Stimulated activated CD4-positive, alpha-beta T cell treated with anti-CD3 and anti-CD28 coated beads, Interleukin-4, amount 100 ng/mL, for 4 hours (primary cell): Measurements from ENCODE around the gene KMT2C.
"Not testable (repeated sequence)": the region's sequence is repeated elsewhere in the genome, so short reads cannot be mapped to it uniquely, and the experiment has no call there.

Source experiments
- DNase-seq, 2 experiments: peaks; one replicate each; pipeline ENCODE4 v3.0.0-alpha.2; 2020

KMT2C gene

DNA sequence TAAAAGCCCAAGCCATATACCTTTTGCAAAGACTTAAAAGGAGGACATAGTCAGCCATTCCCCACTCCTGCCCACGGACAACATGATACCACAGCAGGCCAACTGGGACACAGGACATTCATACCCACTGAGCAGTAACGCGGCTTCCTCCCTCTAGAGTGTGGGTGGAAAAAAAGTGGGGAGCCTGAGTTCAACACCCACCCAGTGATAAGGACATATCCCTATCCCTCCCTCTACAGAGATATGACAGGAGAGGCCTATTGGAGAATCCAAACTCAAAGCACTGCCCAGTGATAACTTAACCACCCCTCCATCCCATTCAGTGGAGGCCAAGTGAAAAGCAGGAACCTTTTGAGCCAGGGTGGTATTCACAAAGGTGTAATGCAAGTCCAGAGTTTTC, 148.8 kb downstream of the KMT2C start:
- DNase-seq: not testable (repeated sequence)

DNA sequence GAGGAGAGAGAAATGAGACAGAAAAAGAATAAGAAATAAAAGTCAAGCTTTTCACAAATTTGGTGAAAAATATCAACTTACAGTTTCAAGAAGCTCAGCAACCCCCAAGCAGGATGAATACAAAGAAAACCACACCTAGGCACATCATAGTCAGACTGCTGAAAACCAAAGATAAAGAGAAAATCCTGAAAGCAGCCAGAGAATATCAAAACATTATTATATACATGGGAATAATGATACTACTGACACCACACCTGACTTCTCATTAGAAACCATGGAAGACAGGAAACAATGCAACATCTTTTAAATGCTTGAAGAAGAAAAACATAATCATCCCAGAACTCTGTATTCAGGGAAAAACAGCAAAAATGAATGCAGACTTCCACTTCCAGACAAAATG, 149.6 kb downstream of the KMT2C start:
- DNase-seq: not testable (repeated sequence)

DNA sequence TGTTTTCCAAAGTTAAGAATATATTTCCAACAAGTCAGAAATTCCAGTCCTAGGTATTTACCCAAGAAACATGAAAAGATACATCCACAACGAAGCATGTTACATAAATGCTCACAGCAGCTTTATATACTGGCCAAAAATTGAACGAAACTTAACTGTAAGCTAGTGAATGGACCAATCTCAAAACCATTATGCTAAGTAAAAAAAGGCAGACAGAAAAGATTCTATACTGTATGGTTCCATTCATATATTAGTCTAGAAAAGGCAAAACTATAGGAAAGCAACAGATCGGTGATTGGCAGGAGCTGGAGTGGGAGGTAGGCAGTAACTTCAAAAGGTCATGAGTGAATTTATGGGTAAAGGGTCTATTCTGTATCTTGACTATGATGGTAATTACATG, 150.8 kb downstream of the KMT2C start:
- not testable (repeated sequence) for DNase-seq

DNA sequence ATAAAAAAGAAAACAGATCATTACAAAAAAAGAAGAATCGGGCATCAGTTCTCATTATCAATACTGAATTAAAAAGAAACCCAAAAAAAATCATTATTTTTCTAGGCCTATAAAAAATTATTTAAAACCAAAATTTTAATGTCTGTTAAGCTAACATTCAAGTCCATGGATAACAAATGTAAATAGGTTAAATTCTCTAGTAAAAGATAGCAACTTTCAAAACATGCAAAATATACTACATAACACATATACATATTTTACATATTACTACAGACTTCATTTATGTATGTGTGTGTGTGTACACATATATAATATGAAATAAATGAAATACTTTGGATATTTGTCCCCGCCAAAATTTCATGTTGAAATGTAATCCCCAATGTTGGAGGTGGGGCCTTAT, 158.1 kb downstream of the KMT2C start:
- not testable (repeated sequence) for DNase-seq

DNA sequence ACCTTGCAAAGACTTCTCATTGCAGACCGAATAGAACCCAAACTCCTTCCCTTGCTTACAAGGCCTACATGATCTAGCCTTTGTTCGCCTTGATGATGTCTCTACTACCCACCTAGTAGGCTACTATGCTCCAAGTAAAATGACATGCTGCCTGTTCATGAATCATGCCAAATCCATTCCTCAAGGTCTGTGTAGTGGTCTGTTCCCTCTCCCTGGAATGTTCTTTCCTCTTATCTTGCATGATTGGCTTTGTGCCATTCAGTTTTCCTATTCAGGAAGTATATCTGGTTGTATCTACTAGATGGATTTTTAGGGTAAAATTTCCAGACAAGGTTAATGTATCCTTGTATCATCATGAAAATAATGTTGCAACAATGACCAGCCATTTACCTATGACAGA, 165.4 kb downstream of the KMT2C start:
- not testable (repeated sequence) for DNase-seq

DNA sequence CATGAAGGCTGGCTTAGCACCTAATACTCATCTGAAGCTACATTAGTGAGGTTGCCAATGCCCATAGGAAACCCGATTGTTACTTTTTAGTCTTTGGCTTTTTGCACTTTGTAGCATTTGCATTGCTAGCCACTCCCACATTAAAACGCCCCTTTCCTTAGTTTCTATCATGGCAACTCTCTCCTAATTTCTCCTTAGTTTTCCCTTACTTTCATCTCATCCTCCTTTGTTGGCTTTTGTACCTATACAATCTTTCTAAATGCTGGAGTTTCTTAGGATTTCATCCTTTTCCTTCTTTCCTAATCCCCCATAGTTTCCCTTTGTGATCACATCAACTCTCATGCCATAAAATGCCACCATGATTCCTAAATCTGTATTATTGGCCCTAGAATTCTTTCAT, 168.9 kb downstream of the KMT2C start:
- DNase-seq: not testable (repeated sequence)

DNA sequence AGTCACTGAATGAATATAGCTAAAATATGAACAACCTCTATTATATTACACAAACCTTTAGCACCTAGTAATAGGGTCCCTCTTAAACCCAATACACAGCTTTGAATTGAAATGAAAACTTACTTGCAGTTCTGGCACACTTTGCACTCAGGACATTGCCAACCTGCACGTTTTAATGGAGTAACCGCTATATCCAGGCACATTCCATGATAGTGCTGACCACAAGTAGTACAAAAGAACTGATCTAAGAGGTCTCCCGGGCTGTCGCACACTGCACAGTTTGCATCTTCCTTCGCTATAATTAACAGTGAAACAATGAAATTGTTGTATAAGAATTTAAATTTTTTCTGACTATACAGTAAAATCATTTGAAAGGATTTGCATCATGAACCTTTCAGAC, 170.9 kb downstream of the KMT2C start:
- not testable (repeated sequence) for DNase-seq

DNA sequence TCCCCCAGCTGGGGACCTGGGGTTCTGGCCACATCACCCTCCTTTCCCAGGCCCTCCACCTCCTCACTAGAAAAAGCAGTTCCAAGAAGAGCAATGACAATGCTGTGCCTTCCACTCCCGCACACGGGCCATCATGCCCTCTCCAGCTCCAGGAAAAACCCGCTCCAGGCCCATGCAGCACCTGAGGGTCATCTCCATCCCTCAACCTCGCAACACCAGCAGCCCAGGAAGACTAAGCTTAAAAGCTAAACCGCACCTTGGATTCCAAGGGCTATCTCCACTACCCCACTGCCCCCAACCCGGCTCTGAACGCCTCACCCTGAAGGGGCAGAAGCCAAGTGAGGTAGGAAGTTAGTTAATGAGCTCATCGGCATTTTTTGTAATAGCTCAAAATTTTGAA, 173.7 kb downstream of the KMT2C start:
- DNase-seq: not testable (repeated sequence)

DNA sequence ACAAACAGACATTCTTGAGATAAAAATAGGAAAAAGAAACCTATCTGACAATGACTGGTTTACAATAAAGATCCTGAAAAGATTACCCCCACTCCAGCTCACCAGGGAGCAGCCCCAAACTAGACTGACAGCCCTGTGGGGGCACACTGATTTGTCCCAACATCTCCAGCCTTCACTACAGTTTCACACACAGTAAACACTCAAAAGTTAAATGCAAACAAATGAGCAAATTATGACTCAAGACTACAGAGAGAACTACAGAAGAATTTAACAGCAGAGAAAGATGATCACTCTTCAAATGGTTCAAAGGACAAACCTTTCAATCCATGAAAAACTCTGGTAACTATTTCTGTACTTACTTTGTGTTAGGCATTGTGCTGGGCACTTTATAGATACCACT, 176.2 kb downstream of the KMT2C start:
- not testable (repeated sequence) for DNase-seq

DNA sequence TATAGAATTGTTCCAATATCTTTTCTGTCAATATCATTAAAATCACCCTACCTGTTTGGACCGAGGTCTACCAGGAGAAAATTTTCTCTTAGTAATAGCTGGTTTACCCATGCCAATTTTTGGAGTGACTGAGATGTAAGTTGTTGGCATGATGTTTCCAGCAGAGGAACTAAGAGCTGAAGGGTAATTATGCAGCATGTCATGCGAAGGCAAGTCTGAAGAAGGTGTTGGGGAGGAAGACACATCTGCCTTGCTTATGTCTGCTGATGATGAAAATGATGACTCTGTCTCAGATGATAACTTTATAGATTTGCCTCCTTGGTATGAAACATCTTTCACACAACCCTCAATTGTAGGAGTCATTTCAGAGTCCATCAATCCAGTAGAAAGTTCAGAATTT, 188.0 kb downstream of the KMT2C start:
- DNase-seq: not testable (repeated sequence)

DNA sequence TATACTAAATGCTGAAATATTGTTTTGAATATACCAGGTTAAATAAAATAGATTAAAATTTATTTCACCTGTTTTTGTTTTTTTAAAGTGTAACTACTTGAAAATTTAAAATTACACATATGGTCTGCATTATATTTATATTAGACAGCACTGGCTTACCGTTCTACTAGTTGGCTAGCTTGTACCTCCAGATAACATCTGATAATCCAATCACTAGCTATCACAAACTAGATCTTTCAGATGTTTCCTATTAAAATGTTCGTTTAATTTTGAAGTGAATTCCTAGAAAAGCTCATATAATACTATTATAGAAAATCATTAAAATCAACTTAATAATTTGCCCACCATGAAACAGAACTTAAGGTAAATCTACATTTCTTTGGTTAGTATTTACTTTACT, 190.4 kb downstream of the KMT2C start:
- DNase-seq: not testable (repeated sequence)

DNA sequence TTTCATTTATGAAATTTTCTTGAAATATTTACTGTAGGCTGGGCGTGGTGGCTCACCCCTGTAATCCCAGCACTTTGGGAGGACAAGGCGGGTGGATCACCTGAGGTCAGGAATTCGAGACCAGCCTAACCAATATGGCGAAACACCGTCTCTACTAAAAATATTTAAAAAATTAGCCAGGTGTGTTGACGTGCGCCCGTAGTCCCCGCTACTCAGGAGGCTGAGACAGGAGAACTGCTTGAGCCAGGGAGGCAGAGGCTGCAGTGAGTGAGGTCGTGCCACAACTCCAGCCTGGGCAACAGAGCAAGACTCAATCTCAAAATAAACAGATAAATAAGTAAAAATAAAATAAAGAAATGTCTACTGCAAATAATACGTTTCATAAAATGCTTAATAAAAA, 192.3 kb downstream of the KMT2C start:
- DNase-seq: not testable (repeated sequence)

DNA sequence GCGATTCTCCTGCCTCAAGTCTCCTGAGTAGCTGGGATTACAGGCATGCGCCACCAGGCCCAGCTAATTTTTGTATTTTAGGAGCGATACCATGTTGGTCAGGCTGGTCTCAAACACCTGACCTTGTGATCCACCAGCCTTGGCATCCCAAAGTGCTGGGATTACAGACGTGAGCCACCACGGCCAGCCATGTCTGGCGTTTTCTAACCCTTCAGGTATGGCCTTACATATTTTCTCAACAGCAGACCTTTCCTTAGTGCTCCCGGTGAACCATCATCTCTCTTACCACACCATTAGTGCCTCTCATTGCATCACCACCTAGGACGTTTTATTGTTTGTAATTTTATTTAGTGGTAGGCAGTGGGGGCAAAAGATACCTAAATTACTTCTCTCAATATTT, 194.5 kb downstream of the KMT2C start:
- DNase-seq: not testable (repeated sequence)

DNA sequence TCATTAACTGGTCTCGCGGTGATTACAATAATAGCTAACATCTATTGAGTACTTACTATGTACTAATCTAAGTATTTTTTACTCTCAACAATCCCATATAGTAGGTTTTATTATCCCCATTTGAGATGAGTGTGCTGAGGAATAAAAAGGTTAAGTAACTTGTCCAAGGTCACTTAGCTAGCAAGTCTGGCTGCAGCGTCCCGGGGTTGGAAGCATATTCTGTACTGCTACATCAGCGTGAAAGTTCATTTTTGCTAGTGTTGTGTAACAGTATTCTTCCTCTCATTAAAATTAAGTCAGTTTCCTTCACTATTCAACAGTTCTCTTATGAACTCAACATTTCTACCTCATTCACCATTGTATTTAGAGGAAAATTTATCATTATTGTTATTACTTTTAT, 199.5 kb downstream of the KMT2C start:
- not testable (repeated sequence) for DNase-seq

DNA sequence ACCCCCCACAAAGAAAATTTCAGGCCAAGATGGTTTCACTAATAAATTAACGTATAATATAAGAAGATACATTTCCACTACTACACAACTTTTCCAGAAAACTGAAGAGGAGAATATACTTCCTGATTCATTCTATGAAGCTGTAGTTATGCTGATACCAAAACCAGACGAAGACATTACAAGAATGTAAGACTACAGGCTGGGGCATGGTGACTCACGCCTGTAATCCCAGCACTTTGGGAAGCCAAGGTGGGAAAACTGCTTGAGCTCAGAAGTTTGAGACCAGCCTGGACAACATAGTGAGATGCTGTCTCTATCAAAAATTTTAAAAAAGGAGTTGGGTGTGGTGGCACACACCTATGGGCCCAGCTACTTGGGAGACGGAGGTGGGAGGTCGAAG, 201.4 kb downstream of the KMT2C start:
- DNase-seq: not testable (repeated sequence)

DNA sequence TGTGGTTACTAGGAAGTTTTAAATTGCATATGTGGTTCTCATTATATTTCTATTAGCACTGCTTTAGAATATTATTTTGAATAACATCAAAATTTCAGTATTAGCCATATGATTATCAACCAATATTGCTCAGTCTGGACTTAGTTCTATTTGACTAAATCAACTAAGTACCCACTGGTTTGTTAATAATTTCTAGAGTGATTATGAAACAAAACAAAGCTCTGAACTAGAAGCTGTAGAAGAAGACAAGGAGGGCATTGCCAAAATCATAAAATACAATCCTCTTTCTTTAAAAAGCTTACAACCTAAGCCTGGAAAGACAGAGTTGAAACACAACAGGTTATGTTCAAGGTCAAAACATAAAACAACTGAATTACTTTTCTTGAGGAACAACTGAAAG, 204.7 kb downstream of the KMT2C start:
- DNase-seq: no peak

DNA sequence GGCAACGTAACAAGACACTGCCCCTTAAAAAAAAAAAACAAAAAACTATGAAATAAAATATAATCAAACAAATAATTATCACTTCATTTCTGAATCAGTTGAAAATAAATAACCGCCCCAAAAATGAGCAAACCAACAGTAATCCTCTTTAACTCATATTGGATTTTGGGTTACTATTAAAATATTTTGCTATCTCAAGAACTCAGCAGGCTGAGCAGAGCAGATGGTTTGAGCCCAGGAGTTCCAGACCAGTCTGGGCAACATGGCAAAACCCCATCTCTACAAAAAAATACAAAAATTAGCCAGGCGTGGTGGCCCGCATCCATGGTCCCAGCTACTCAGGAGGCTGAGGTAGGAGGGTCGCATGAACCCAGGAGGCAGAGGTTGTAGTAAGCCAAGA, 216.2 kb downstream of the KMT2C start:
- DNase-seq: not testable (repeated sequence)

DNA sequence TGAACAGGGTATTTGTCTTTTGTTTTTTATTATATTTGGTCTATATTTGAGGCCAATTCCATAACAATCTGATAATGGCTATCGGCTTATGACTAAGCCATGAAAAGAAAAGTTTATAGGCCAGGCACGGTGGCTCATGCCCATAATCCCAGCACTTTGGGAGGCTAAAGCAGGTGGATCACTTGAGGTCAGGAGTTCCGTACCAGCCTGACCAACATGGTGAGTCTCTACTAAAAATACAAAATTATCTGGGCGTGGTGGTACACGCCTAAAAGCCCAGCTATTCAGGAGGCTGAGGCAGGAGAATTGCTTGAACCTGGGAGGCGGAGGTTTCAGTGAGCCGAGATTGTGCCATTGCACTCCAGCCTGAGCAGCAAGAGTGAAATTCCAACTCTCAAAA, 227.0 kb downstream of the KMT2C start:
- not testable (repeated sequence) for DNase-seq

DNA sequence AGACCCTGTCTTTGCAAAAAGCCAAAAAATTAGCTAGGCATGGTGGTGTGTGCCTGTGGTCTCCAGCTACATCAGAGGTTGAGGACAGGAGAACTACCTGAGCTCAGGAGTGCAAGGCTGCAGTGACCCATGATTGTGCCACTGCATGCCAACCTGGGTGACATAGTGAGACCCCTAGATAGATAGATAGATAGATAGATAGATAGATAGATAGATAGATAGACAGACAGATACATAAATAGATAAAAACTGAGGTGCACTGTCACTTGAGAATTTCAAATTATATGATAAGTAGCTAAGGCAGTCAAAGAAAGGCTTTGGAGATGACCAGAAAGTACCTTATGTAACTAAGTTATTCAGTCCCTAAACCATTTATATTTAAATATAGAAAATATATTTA, 231.4 kb downstream of the KMT2C start:
- not testable (repeated sequence) for DNase-seq

DNA sequence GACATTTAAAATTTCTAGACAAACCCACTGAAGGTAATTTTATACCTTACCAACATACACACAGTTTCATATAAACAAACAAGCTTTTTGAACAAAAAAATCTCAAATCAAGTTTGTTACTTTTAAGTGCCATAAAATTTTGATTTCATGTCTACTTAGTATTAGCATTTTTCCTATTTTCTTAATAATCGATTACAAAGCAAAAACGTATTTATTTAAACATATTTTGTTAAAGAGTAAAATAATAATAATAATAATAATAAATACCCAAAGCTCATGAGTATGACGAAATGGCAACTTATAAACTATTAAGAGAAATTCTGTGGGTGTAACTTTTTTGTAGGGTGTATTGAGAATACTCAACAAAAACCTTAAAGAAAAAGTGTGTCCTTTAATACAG, 232.7 kb downstream of the KMT2C start:
- DNase-seq: no peak

DNA sequence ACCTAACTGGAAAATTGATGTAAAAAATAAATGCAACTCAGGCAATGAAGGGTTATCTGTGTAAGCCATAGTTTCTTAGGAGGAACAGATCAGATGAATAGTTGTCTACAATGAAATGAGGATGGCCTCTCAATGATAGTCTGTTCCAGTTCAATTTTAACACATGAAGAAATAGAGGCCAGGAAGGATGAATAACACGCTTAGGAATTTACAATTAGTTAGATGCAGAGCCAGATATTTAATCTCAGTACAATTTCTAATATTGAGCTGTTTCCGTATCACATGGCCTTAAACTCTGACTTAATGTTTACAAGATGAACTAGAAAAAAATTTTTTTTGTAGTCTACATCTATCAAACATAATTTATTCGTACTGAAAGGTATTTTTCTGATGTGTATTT, 233.7 kb downstream of the KMT2C start:
- no peak for DNase-seq

DNA sequence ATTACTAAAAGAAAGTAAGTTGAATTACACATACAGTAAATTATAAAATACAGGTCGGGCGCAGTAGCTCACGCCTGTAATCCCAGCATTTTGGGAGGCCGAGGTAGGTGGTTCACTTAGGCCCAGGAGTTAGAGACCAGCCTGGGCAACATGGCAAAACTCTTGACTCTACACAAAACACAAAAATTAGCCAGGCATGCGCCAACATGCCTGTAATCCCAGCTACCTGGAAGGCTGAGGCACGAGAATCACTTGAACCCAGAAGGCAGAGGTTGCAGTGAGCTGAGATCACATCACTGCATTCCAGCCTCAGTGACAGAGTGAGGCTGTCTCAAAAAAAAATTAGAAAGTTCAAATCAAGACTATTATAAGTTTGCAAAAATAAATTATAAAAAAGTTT, 235.4 kb downstream of the KMT2C start:
- DNase-seq: no peak

DNA sequence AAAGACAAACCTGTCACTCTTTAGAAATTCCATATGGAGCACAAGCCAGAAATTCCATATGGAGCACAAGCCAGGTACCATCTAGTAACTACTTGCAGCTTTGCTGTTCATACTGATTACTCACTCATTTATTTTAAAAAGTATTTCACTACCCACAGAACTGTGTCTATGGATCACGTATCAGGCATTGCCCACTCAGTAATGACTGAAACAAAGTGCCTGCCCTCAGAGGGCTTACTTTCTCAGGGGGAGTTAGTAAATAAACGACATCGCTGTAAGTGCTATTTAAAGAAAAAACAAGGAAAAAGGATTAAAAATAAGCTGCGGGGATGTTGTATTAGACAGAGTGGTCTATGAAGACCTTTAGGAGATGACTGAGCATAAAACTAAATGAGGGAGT, 239.4 kb downstream of the KMT2C start:
- DNase-seq: no peak

DNA sequence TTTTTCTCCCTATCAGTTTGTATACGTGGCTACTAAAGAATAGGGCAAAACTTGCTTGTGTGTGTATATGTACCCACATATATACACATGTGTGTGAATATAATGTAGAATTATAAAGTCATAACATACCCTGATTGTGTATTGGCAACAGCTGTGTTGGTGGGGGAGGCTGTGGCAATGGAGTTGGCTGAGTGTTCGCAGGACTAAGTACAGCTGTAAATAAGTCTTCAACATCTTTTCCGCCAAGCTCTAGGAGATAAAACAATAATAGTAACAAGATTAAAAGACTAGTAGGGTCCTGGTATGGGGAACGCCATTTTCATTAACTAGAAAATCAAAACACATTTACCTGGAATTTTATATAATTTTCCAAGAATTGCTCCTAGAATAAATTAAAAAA, 241.9 kb downstream of the KMT2C start:
- no peak for DNase-seq

DNA sequence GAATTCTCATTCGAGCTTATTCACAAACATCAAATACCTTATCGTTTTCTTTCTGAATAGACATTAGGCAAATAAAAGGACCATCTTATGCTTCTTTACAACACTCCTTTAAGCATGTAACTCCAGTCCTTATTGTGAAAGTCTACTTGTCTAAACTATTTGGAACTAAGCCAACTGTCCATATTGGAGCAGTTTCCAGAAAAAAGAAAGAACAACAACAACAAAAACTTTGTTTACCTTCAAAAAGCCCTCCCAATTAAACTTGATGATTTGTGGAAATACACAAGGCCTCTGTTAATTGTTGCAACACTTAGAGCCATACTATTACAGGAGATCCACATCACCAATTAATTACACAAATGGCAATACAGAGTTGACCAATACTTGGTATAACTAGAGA, 246.7 kb downstream of the KMT2C start:
- no peak for DNase-seq

DNA sequence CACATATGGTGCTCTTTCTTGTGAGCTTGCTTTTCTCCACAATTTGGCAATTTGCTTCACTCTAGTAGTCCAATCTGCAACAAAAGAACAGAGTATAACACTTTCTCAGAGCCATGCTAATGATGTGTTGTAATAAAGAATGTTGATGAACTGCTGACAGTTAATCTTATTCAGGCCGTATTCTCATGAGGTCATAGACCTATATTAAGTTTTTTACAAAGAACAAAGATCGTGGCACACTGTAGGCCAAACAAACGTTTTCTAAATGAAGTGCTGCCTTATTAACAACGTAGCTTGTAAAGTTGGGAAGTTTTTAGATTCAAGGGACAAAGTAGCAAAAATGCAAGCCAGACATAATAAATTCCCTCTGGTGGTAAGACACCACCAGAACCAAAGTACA, 250.2 kb downstream of the KMT2C start:
- no peak for DNase-seq
